Activated T-helper 2 cell treated with anti-CD3 and anti-CD28 coated beads, Interferon-gamma antibody, Interleukin-2, Interleukin-4, amounts not matched to agents 10 μg/mL and 5 μg/mL and 100 μg/mL, durations not matched to agents 14 hours and 24 hours and 36 hours (primary cell): ENCODE measurements around the gene ZNF222. TPM values are rescaled to one million over a fixed set of nuclear protein-coding genes. Genes with fewer than 3 reads are reported as not detected.

Experiments
- DNase-seq: peaks from one replicate; pipeline ENCODE4 v3.0.0; 2021; ENCODE audit warnings: low spot score
- H3K27ac Mint-ChIP-seq: one replicate; pipeline ENCODE4 v1.8.0; 2021; ENCODE audit warnings: mixed read lengths
- H3K27me3 Mint-ChIP-seq: one replicate; pipeline ENCODE4 v1.8.0; 2021; ENCODE audit warnings: low read depth, mixed read lengths
- H3K36me3 Mint-ChIP-seq: one replicate; pipeline ENCODE4 v1.8.0; 2021; ENCODE audit warnings: low read depth, mixed read lengths
- H3K4me1 Mint-ChIP-seq: one replicate; pipeline ENCODE4 v1.8.0; 2021; ENCODE audit warnings: low read depth, mixed read lengths
- H3K4me3 Mint-ChIP-seq: one replicate; pipeline ENCODE4 v1.8.0; 2021; ENCODE audit warnings: low read depth, mild to moderate bottlenecking, moderate library complexity, mixed read lengths
- H3K9me3 Mint-ChIP-seq: one replicate; pipeline ENCODE4 v1.8.0; 2021; ENCODE audit warnings: mixed read lengths
- intact Hi-C: fragments of 100-400 bp; cut with micrococcal nuclease; formaldehyde crosslinking; loops from one replicate; pipeline ENCODE4 v1.15.1; 2023
- total RNA-seq: library from RNA; stranded (reverse); gene quantifications from 2 replicates; pipeline ENCODE4 v1.2.3, GENCODE V29; 2022

ZNF222 gene
- total RNA-seq, 1 donor from 2014 or later = 1.8 TPM

DNA sequence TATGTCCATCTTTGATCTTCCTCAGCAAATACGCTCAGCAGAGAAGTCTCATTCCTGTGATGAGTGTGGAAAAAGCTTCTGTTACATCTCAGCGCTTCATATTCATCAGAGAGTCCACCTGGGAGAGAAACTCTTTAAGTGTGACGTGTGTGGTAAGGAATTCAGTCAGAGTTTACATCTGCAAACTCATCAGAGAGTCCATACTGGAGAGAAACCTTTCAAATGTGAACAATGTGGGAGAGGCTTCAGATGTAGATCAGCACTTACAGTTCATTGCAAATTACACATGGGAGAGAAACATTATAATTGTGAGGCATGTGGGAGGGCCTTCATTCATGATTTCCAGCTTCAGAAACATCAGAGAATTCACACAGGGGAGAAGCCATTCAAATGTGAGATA is 41.1 kb downstream of the ZNF222 start:
- Mint-ChIP-seq H3K9me3 (peaks cover 61% of the 10 kb centered on the region), H3K36me3 (peaks cover 12% of the 10 kb centered on the region), H3K4me3 (no peak overlapping the region), H3K27me3 (no peaks in the 10 kb centered on the region), H3K27ac (no peak overlapping the region), H3K4me1 (peaks cover 1% of the 10 kb centered on the region)
- intact Hi-C loops = no loop called here
- DNase-seq = no peak

DNA sequence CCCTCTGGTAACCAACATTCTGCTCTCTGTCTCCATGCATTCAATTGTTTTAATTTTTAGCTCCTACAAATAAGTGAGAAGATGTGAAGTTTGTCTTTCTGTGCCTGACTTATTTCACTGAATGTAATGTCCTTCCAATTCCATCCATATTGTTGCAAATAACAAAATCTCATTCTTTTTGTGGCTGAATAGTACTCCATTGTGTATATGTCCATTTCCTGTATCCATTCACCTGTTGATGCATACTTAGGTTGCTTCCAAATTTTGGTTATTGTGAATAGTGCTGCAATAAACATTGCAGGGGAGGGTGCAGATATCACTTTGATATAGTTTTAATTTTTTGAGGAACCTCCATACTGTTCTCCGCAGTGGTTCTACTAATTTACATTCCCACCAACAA is 44.2 kb downstream of the ZNF222 start:
- DNase-seq = no peak
- Mint-ChIP-seq H3K36me3 (peaks cover 25% of the 10 kb centered on the region), H3K27me3 (no peaks in the 10 kb centered on the region), H3K27ac (no peak overlapping the region), H3K4me1 (peaks cover 17% of the 10 kb centered on the region), H3K9me3 (peaks cover 70% of the 10 kb centered on the region), H3K4me3 (no peak overlapping the region)
- intact Hi-C loops = no loop called here

DNA sequence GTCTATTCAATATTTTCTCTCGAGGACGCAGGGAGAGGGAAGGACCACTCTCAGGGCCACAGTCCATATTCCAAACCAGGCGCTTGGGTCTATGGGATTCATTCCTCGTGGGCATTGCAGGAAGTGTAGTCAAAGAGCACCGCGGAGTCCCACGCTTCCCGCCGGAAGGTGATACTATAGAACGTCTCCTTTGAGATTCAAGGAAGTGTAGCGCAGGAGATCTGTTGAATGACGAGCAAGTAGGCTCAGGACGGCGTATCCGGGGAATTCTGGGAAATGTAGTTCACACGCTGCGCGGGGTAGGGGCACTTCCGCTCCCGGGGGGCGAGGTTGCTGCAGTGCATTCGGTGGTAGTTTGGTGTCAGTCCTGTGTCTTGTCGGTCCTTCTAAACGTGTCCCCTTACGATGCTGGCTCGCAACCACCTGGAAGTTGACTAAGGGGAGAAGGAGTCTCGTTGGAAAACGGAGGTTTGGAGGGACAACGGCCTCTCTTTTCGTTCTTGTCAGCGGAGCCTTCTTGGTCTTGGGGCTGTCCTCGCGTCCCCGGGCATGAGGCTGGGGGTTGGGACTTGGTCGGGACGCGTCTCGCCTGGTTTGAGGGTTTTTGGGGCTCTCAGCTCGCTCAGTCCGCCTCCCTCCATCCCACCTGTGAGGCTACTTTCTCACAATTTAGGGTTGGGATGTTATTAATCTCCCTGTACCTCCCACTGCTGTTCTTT is 46.8 kb downstream of the ZNF222 start, which contains the start of gene ZNF284:
Gene ZNF284, plus strand, starts transcription at position 336 of the 719 bp plus-strand sequence. CDS start 4,231 bp downstream, outside the sequence.
- Mint-ChIP-seq H3K36me3 (peaks cover 27% of the 10 kb centered on the region), H3K4me1 (peaks cover 17% of the 10 kb centered on the region), H3K27me3 (no peaks in the 10 kb centered on the region), H3K4me3 (peak within 1 kb of the TSS; percentile 85), H3K9me3 (peaks cover 59% of the 10 kb centered on the region), H3K27ac (peak within 1 kb of the TSS; percentile 50)
- intact Hi-C loops = loop anchor here (1.0 to 5.0 kb wide), 5 partner anchors 22 to 140 kb away; partner anchors contain the start of genes ZNF155, ZNF222, ZNF224 and ZNF227
- DNase-seq = peak; percentile 77

DNA sequence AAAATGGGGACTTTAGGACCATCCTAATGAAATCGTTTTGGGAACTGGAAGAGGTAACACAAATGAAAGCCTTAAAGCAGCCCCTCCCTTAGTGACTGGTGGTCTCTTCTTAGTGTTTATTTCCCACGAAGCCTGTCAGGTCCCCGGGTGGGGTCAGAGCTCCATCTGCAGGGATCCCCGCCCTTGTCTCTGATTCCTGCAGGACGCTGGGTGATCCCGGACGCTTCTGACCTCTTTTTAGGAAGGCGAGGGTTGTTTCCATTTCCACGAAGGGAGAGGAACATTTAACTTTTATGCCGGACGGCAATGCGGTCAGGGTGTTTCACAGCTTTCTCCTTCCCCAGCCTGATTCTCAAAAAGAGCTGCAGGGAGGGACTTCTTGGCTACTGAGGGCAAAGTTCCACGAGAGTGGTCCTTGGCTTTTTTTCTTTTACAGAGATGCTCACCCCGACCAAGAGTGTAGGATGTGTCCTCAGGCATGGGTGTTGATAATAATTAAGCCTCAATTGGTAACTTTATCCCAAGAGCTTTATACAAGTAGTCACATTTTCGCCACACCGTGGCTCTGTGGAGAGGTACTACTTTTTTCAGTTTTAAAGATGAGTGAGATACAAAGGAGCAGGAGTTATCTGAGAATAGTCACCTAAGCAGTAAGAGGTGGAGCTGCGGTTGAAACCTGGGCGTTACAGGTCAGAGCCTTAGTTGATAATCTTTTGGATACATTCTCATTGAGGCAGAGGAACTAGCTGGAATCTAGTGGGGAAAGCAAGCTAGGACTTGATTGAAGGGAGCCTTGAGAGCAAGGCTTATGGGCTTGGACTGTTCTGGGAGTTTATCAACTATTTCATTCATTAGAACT is 47.6 kb downstream of the ZNF222 start:
- Mint-ChIP-seq H3K9me3 (peaks cover 54% of the 10 kb centered on the region), H3K27me3 (no peaks in the 10 kb centered on the region), H3K4me3 (peak overlapping the region; percentile 85), H3K4me1 (peaks cover 17% of the 10 kb centered on the region), H3K36me3 (peaks cover 31% of the 10 kb centered on the region), H3K27ac (no peak overlapping the region)
- intact Hi-C loops = loop anchor here (1.0 to 5.0 kb wide), 5 partner anchors 22 to 140 kb away; partner anchors contain the start of genes ZNF155, ZNF222, ZNF224 and ZNF227
- no peak for DNase-seq

DNA sequence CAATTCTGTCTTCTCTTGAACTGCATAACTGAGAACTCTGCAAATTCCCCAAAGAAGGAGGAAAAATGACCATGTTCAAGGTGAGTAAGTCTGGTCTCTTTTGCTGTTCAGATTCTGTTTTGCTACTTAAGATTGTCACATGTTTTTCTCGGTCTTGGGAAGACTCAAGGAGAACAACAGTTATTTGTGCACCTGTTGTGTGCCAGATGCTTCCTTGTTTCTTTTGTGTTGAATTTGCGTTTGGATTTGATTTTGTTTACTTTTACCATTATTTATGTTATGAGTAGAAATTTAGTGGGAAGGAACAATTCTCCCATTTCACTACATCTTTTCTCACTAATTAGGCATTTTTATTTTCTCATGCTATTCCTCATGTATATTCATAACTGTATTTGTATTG is 51.1 kb downstream of the ZNF222 start:
- Mint-ChIP-seq H3K4me1 (peaks cover 16% of the 10 kb centered on the region), H3K27ac (no peak overlapping the region), H3K9me3 (peaks cover 25% of the 10 kb centered on the region), H3K4me3 (no peak overlapping the region), H3K36me3 (peaks cover 28% of the 10 kb centered on the region), H3K27me3 (no peaks in the 10 kb centered on the region)
- no peak for DNase-seq
- intact Hi-C loops = no loop called here

Other genes starting within 250 kb of the ZNF222 start
- gene KCNN4, start 244.4 kb upstream of the ZNF222 start, total RNA-seq = 98.0 and 98.7 TPM in 2 replicates
- gene LYPD5, start 222.9 kb upstream of the ZNF222 start, total RNA-seq = 0.14 and 0.41 TPM in 2 replicates
- 3.6 and 4.6 TPM in 2 replicates for gene ZNF283, start 198.1 kb upstream of the ZNF222 start, total RNA-seq
- 0.53 and 1.7 TPM in 2 replicates for gene ZNF404, start 141.4 kb upstream of the ZNF222 start, total RNA-seq
- gene ZNF45, start 90.1 kb upstream of the ZNF222 start, total RNA-seq = 11.1 and 12.2 TPM in 2 replicates
- gene ZNF221, start 74.2 kb upstream of the ZNF222 start, total RNA-seq = 0.92 and 1.4 TPM in 2 replicates
- 4.7 and 5.5 TPM in 2 replicates for gene ZNF155, start 41.2 kb upstream of the ZNF222 start, total RNA-seq
- 3.8 and 4.5 TPM in 2 replicates for gene ZNF230, start 22.4 kb upstream of the ZNF222 start, total RNA-seq
- not detected in 2 replicates for gene ZNF223, start 26.7 kb downstream of the ZNF222 start, total RNA-seq
- gene ZNF284, start 46.8 kb downstream of the ZNF222 start, total RNA-seq = 1.1 and 1.4 TPM in 2 replicates
- 19.4 and 22.3 TPM in 2 replicates for gene ZNF224, start 69.0 kb downstream of the ZNF222 start, total RNA-seq
- gene ZNF225, start 88.0 kb downstream of the ZNF222 start, total RNA-seq = 3.5 and 3.6 TPM in 2 replicates
- 10.3 and 11.6 TPM in 2 replicates for gene ZNF234, start 116.2 kb downstream of the ZNF222 start, total RNA-seq
- gene ZNF226, start 139.7 kb downstream of the ZNF222 start, total RNA-seq = 6.6 and 9.8 TPM in 2 replicates
- gene ZNF227, start 187.2 kb downstream of the ZNF222 start, total RNA-seq = 17.6 and 17.7 TPM in 2 replicates
- gene ZNF233, start 234.5 kb downstream of the ZNF222 start, total RNA-seq = not detected in 2 replicates